EL (cell line): ENCODE data around the gene DRICH1.
"Not testable (repeated sequence)": the region's sequence is repeated elsewhere in the genome, so short reads cannot be mapped to it uniquely, and the experiment has no call there.

Source experiments
- DNase-seq: peaks from one replicate; pipeline ENCODE4 v3.0.0-alpha.2; 2016

DRICH1 gene

GRCh38 chr22:23597576-23598268 is 34.4 kb downstream of the DRICH1 start:
- DNase-seq = not testable (repeated sequence)

- not testable (repeated sequence) for DNase-seq
Observed at GRCh38 chr22:23595904-23596303, 36.2 kb downstream of the DRICH1 start.

- DNase-seq = no peak
Observed at GRCh38 chr22:23591846-23592245, 40.3 kb downstream of the DRICH1 start.

GRCh38 chr22:23591201-23591791 is 40.8 kb downstream of the DRICH1 start:
- DNase-seq = peak; percentile 50

GRCh38 chr22:23583836-23584235 is 48.3 kb downstream of the DRICH1 start:
- no peak for DNase-seq

GRCh38 chr22:23583153-23583552 is 49.0 kb downstream of the DRICH1 start:
- DNase-seq = no peak

GRCh38 chr22:23581260-23581650 is 50.9 kb downstream of the DRICH1 start:
- no peak for DNase-seq

GRCh38 chr22:23580576-23581259 is 51.4 kb downstream of the DRICH1 start:
- DNase-seq = no peak

- DNase-seq = no peak
Observed at GRCh38 chr22:23579870-23580575, 52.1 kb downstream of the DRICH1 start, which contains the start of gene IGLL1. Gene IGLL1 (minus strand): TSS chr22:23580290. CDS start chr22:23580190, 100 bp downstream.

GRCh38 chr22:23579280-23579679 is 52.8 kb downstream of the DRICH1 start:
- DNase-seq = no peak

- no peak for DNase-seq
Observed at GRCh38 chr22:23578306-23578705, 53.8 kb downstream of the DRICH1 start.

- DNase-seq = no peak
Observed at GRCh38 chr22:23576681-23577080, 55.4 kb downstream of the DRICH1 start.

GRCh38 chr22:23575601-23576000 is 56.5 kb downstream of the DRICH1 start:
- DNase-seq = no peak

GRCh38 chr22:23574877-23575276 is 57.2 kb downstream of the DRICH1 start:
- no peak for DNase-seq

GRCh38 chr22:23574371-23574811 is 57.7 kb downstream of the DRICH1 start:
- no peak for DNase-seq

GRCh38 chr22:23573701-23574235 is 58.4 kb downstream of the DRICH1 start:
- not testable (repeated sequence) for DNase-seq

GRCh38 chr22:23573106-23573505 is 59.0 kb downstream of the DRICH1 start:
- DNase-seq = not testable (repeated sequence)

- no peak for DNase-seq
Observed at GRCh38 chr22:23571486-23571885, 60.6 kb downstream of the DRICH1 start.

- no peak for DNase-seq
Observed at GRCh38 chr22:23570681-23571080, 61.4 kb downstream of the DRICH1 start.

GRCh38 chr22:23569716-23570115 is 62.4 kb downstream of the DRICH1 start:
- DNase-seq = no peak

- no peak for DNase-seq
Observed at GRCh38 chr22:23569291-23569690, 62.8 kb downstream of the DRICH1 start.

GRCh38 chr22:23566705-23567475 is 65.2 kb downstream of the DRICH1 start:
- no peak for DNase-seq
